Gastrocnemius medialis (tissue), 4 donors: ENCODE results near the gene DMRT2.

Experiments
- CTCF ChIP-seq, 5 experiments: fragments of 450-650 bp in 3 of 5; fragments of 200-600 bp in 2 of 5; sonication (generic) in 2 of 5; IDR thresholded peaks in 4 of 5; conservative IDR thresholded peaks in 1 of 5; 1 replicate in 4 of 5; 2 replicates in 1 of 5; pipeline ENCODE4 v1.5.1; 2016 to 2019; ENCODE audit warnings: antibody characterized with exemption in 5 of 5, mild to moderate bottlenecking in 3 of 5, moderate library complexity in 3 of 5
- POLR2A ChIP-seq, 2 donors: fragments of 450-650 bp; IDR thresholded peaks; one replicate each; pipeline ENCODE4 v1.6.1; 2017; ENCODE audit warnings: antibody characterized with exemption in 2 of 2, mild to moderate bottlenecking in 2 of 2, moderate library complexity in 2 of 2

- TF ChIP-seq CTCF (IDR thresholded peaks at IDR 0.05 in 4 of 5, conservative IDR thresholded peaks at IDR 0.05 in 1 of 5): peak; percentile 87 to 99 (median 94)
- TF ChIP-seq POLR2A (IDR thresholded peaks at IDR 0.05): no peak
Measured at GRCh38 chr9:1009101-1009707, 41.0 kb upstream of the DMRT2 start.
